DOHH2 (cell line): ENCODE results near the gene TUBB6.

Source experiments
- CTCF ChIP-seq: fragments of 200-600 bp; sonication (generic); IDR thresholded peaks from one replicate; pipeline ENCODE4 v1.5.1; 2014; ENCODE audit warnings: antibody characterized with exemption, mild to moderate bottlenecking, low read depth, low read length; ENCODE audit not compliant: poor library complexity, severe bottlenecking
- EZH2phosphoT487 ChIP-seq: fragments of 200-600 bp; sonication (generic); IDR thresholded peaks from 2 replicates; pipeline ENCODE4 v1.6.1; 2017; ENCODE audit warnings: borderline replicate concordance, mild to moderate bottlenecking, antibody characterized with exemption, low read length, moderate library complexity, mixed read lengths

GRCh38 chr18:12282442-12283039, 25.5 kb upstream of the TUBB6 start:
- no peak for TF ChIP-seq CTCF
- no peak for TF ChIP-seq EZH2phosphoT487
